Measurements from ENCODE around the gene RHOA. TPM values are rescaled to one million over a fixed set of nuclear protein-coding genes. Genes with fewer than 3 reads are reported as not detected.

The RHOA gene
- total RNA-seq, 1 experiment from 2014 or later: 497 TPM

GRCh38 chr3:49428752-49429080 lies 16.9 kb upstream of the RHOA start:
- Histone ChIP-seq H4K20me1 (ENCODE audit: insufficient read depth) (no peaks in the 10 kb centered on the region), H3K4me1 (ENCODE audit: control insufficient read depth in 1 of 2, insufficient read depth in 2 of 2, low read length in 2 of 2) (peaks cover 4 to 20% of the 10 kb centered on the region in 2 experiments), H3K9me2 (ENCODE audit: insufficient read depth) (no peaks in the 10 kb centered on the region), H3K4me2 (ENCODE audit: low read length) (peak overlapping the region; percentile 86), H3K9me3 (ENCODE audit: control insufficient read depth in 1 of 2, insufficient read depth in 1 of 2, low read depth in 1 of 2, low read length in 2 of 2) (no peaks in the 10 kb centered on the region), H3K9ac (ENCODE audit: low read length) (peak overlapping the region; percentile 72), H3K4me3 (replicated peaks in 1 of 2; ENCODE audit: low read depth in 1 of 2, low read length in 2 of 2) (peak overlapping the region; percentile 64), H3K27me3 (ENCODE audit: insufficient read depth, low read length) (no peaks in the 10 kb centered on the region), H3K36me3 (ENCODE audit: control insufficient read depth in 1 of 2, insufficient read depth in 2 of 2, low read length in 2 of 2) (peaks cover 0 to 2% of the 10 kb centered on the region in 2 experiments; a peak in 1 of 4 replicates), H3K27ac (ENCODE audit: low read depth, low read length) (peak overlapping the region; percentile 84), H3K79me2 (ENCODE audit: insufficient read depth, low read length) (no peaks in the 10 kb centered on the region), H2AFZ (ENCODE audit: low read depth, low read length, poor library complexity, severe bottlenecking) (no peak overlapping the region)
- ChIA-PET RAD21 (ENCODE audit: low non-redundant PET in 1 of 2, low total read pairs in 2 of 2, uncharacterized antibody in 2 of 2, unreplicated experiment in 2 of 2) (interaction anchor here in 1 of 2 experiments (0.5 kb wide), 1 partner anchor 109 kb away, joined by 4 read pairs; no protein-coding TSS in a partner anchor), CTCF (interaction anchor here (1.1 to 1.4 kb wide), 2 partner anchors 15 to 21 kb away, joined by 3 read pairs; no protein-coding TSS in a partner anchor), POLR2A (interaction anchor here (0.9 to 1.1 kb wide), 5 partner anchors 13 to 88 kb away, joined by 4 to 6 read pairs (median 4); partner anchors contain the start of genes RHOA and USP4)
- peak; percentile 21 for ATAC-seq
- TSS peak; percentile 84 for BruUV-seq (replicated peaks)
- intact Hi-C loops (cut with micrococcal nuclease): no loop called here
- no peak for DNase-seq (ENCODE audit: low read depth, low spot score)
- TF ChIP-seq POLR2AphosphoS5 (IDR thresholded peaks at IDR 0.05; ENCODE audit: low read depth, low read length): no peak
- no peak for TF ChIP-seq POLR2A (IDR thresholded peaks at IDR 0.05; ENCODE audit: borderline replicate concordance, extremely low read depth, insufficient read depth, insufficient read length)
- no peak for TF ChIP-seq EGR1 (IDR thresholded peaks at IDR 0.05; ENCODE audit: low read depth)
- TF ChIP-seq EZH2phosphoT487 (IDR thresholded peaks at IDR 0.05; ENCODE audit: borderline replicate concordance): no peak
- TF ChIP-seq ELF1 (IDR thresholded peaks at IDR 0.05; ENCODE audit: borderline replicate concordance, low read depth): no peak
- no peak for TF ChIP-seq SIN3A (IDR thresholded peaks at IDR 0.05; ENCODE audit: low read depth)
- TF ChIP-seq, protein P1, sequence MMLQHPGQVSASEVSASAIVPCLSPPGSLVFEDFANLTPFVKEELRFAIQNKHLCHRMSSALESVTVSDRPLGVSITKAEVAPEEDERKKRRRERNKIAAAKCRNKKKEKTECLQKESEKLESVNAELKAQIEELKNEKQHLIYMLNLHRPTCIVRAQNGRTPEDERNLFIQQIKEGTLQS (IDR thresholded peaks at IDR 0.05): no peak
- TF ChIP-seq, protein P2, sequence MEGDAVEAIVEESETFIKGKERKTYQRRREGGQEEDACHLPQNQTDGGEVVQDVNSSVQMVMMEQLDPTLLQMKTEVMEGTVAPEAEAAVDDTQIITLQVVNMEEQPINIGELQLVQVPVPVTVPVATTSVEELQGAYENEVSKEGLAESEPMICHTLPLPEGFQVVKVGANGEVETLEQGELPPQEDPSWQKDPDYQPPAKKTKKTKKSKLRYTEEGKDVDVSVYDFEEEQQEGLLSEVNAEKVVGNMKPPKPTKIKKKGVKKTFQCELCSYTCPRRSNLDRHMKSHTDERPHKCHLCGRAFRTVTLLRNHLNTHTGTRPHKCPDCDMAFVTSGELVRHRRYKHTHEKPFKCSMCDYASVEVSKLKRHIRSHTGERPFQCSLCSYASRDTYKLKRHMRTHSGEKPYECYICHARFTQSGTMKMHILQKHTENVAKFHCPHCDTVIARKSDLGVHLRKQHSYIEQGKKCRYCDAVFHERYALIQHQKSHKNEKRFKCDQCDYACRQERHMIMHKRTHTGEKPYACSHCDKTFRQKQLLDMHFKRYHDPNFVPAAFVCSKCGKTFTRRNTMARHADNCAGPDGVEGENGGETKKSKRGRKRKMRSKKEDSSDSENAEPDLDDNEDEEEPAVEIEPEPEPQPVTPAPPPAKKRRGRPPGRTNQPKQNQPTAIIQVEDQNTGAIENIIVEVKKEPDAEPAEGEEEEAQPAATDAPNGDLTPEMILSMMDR (IDR thresholded peaks at IDR 0.05 in 2 of 3, conservative IDR thresholded peaks at IDR 0.05 in 1 of 3; ENCODE audit: borderline replicate concordance in 1 of 3, insufficient read depth in 1 of 3, low read depth in 2 of 3, low read length in 2 of 3): no peak
- TF ChIP-seq CEBPB (IDR thresholded peaks at IDR 0.05; ENCODE audit: low read depth): no peak
- TF ChIP-seq JUND (IDR thresholded peaks at IDR 0.05): no peak
- TF ChIP-seq SP1 (IDR thresholded peaks at IDR 0.05; ENCODE audit: low read depth): no peak
- TF ChIP-seq FOSL1 (IDR thresholded peaks at IDR 0.05; ENCODE audit: low read depth): no peak
- no peak for TF ChIP-seq CBX3 (IDR thresholded peaks at IDR 0.05; ENCODE audit: low read depth)
- TF ChIP-seq YY1 (IDR thresholded peaks at IDR 0.05; ENCODE audit: extremely low read depth, insufficient replicate concordance, low read depth, low read length): no peak
- TF ChIP-seq REST (IDR thresholded peaks at IDR 0.05; ENCODE audit: low read depth): no peak
